PFSK-1 (cell line): ENCODE measurements around the gene SERHL2.

Source experiments
- POLR2AphosphoS5 ChIP-seq: IDR thresholded peaks from 2 replicates; pipeline ENCODE4 v1.6.1; 2012; ENCODE audit warnings: low read depth, mild to moderate bottlenecking, control low read depth, low read length, moderate library complexity
- REST ChIP-seq, 2 experiments: IDR thresholded peaks; 2 replicates each; pipeline versions ENCODE4 v1.6.1 to v1.8.0; 2011 to 2012; ENCODE audit warnings: low read depth in 2 of 2, low read length in 2 of 2, control low read depth in 1 of 2, inconsistent platforms in 1 of 2, mild to moderate bottlenecking in 1 of 2, moderate library complexity in 1 of 2; ENCODE audit not compliant: insufficient read depth in 1 of 2
- TAF1 ChIP-seq: IDR thresholded peaks from 2 replicates; pipeline ENCODE4 v1.6.1; 2012; ENCODE audit warnings: low read length, control low read depth, borderline replicate concordance; ENCODE audit not compliant: insufficient read depth

GRCh38 chr22:42608136-42608822 lies 54.5 kb downstream of the SERHL2 start:
- no peak for TF ChIP-seq REST (IDR thresholded peaks at IDR 0.05; ENCODE audit: insufficient read depth in 1 of 2, low read depth in 2 of 2, low read length in 2 of 2)
- TF ChIP-seq TAF1, result no peak
- no peak for TF ChIP-seq POLR2AphosphoS5
